Measurements from ENCODE around the gene GSTM2.

Gene GSTM2

DNA sequence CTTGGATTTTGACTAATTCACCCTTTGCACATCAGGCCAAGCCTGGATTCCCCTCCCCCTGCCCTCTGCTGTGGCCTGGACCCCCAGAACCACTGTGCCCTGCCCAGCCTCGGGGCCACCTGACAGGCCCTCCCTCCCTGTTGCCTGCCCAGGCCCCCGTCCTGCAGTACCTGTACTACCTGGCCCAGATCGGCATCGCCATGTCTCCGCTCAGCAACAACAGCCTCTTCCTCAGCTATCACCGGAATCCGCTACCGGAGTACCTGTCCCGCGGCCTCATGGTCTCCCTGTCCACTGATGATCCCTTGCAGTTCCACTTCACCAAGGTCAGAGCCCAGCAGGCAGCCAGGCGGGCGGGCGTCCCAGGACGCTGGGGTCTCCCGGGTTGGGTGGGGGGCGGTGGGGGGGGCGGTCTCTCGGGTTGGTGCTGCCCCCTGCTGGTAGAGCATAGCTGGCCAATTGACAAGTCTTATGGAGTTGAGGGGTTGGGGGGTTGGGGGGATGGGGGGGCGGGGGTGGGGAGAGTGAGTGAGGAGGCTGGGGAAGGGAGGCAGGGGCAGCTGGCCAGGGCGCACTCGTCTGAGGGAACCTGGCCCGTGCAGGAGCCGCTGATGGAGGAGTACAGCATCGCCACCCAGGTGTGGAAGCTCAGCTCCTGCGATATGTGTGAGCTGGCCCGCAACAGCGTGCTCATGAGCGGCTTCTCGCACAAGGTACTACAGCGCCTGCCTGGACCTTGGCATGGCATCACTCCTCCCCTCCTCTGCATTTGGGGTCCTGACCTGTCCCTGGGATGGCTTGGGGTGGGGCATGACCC lies 37.6 kb upstream of the GSTM2 start:
- DNase-seq, result no peak

DNA sequence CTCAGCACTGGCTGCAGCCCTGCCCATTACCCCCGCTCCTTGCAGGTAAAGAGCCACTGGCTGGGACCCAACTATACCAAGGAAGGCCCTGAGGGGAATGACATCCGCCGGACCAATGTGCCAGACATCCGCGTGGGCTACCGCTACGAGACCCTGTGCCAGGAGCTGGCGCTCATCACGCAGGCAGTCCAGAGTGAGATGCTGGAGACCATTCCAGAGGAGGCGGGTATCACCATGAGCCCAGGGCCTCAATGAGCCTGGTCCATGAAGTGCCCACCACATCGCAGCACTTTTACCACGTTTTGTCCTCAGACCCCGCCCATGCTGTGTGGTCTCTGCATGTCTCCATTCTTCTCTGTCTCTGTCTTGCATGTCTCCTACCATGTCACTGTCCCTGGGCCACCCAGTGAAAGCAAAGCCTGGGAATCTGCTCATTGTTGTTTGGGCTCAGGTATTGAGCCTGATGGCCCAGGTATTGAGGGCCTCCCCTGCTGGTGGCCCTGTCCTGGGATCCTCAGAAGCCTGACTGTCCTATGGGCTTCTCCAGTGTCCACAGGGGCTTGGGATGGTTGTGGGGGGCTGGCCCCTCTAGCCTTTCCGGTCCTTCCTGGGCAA lies 36.9 kb upstream of the GSTM2 start:
- no peak for DNase-seq

DNA sequence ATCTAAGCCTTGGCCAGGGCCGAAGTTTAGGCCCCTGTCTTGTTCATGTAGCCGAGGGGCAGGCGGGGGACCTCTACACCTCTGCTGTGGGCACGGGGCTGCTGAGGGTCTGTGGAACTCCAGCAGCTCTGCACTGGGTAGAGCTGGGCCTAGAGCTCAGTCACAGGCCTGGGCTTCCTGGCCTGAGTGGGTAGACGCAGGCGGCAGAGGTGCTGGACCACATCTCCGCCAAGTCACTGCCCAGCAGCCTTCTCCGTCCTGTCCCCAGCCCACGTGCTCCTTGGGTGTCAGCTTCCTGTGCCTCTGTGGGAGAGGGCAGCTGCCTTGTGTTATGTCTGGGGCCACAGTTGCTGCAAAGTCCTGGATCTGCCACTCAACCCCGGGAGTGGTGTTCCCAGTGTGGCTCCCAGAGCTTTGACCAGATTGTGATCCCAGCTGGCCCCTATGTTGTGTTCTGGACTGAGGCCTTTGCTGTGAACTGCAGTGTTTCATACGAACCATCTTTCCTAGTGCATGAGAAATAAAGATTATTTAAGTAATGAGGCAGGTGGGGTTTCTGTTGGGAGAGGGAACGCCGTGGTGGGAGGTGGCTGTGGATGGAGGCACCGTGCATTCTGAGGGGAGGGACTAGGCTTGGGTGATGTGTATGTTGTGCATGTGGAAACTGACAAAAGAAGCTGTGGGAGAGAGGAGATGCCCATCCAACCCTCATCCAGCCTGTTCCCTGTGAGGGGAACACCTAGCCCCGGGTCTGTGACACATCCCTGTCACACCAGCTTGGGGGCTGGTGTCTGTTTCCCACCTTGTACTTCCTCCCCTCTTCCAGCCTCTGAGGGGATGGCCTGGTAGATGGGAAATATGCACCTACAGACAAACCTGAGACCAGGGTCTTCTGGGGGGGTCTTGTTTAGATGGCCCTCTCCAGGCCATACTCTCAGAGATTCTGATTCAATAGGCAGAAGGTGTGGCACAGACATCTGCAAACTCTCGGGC lies 36.0 kb upstream of the GSTM2 start:
- DNase-seq, result no peak

DNA sequence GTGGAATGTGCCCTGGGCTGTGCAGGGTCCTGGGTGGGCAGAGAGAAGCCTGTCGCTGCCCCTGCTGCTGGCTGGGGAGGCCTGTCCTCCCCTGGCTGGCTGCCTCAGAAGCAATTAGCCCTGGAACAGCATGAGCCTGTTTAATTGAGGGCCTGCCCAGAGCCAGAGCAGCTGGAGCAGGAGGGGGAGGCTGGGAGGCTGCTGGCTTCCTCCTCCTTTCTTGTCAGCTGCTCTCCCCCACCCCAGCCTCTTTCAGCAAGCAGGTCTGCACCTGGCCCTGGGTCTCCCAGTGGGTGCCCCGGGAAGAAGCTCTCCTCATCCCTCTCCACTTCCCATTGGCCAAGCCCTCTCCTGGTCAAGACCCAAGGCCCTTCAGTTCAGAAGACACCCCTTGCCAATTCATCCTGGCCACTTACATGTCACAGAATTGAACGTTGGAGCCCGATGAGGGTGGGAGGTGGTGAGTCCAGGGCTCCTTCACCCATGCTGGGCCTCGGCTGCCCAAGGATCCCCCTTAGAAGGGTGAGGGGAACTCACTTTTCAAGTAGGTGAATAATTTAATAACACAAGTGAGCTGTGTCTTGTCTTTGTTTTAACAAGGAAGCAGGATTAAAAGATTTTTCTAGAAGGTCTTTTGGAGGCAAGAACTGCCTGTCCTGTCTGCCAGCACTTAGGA lies 35.0 kb upstream of the GSTM2 start:
- no peak for DNase-seq

DNA sequence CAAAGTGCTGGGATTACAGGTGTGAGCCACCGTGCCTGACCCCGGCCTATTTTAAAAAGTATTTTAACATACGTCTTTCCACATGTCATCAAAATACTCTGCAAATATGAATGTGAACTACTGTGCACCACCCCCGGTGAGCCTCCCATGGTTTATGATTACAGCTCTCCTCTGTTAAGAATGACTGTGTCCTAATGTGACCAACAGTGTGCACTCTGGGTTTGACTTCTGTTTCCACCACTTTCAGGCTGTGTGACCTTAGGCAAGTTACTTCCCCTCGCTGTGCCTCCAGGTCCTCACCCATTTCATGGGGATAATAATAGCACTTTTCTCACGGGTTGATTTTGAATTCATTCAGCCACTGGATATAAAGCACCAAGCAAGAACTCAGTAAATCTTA lies 33.6 kb upstream of the GSTM2 start:
- DNase-seq, result no peak

DNA sequence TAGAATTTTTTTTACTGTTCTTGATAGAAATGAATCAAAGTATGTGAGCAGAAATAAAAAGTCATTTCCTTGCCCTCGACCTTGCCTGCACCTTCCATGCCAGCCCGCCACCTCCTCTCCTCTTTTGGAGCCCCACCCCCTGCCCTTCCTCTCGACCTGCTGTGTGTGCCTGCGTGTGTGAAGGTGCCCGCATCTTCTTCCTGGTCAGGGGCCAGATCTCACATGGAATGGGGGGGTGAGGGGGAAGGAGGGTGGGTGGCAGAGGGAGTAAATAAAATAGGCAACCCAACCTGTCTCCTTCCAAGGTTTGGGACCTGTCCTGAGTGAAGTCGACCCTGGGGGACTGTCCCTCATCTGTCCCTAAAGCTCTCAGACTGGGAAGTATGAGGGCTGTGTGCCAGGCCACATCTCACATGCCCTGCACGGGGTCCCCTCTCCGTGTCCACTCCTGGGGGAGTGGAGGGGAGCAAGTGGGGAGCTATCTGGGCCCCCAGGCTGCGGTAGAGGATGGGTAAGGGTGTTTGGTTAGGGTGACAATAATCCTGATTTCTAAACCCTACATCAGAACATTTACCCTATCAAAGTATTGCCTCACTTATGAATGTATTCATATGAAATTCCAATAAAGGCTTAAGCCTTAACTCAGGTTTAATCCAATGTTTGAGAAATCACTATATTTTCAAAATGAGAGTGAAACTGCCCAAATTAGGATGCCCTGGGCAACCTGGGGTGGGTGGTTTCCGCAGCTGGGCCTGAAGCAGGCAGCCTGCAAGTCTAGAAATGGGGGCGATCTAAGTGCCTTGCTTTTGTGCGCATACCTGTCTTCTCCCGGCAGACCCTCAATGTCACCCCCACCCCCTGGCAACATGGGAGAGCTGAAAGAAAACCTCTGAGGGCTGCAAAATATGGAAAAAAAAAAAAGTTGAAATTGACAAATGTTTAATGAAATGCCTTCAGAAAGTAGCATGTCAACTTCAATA lies 32.8 kb upstream of the GSTM2 start:
- DNase-seq, result no peak

DNA sequence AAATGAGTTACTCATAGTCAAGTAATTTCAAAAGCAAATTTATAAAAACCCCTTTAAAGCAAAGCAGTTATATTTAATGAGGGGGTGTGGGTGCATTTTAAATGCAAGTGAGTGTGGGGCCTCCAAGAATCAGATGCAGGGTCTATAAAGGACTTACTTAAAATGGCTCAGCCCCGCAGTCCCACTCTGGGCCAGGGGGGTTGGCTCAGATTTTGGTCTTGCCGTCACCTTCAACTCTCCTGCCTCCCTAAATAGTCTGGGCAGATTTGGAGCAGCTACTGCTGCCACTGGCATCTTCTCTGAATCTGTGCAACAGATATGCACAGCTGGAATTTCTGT lies 32.0 kb upstream of the GSTM2 start:
- DNase-seq, result no peak

DNA sequence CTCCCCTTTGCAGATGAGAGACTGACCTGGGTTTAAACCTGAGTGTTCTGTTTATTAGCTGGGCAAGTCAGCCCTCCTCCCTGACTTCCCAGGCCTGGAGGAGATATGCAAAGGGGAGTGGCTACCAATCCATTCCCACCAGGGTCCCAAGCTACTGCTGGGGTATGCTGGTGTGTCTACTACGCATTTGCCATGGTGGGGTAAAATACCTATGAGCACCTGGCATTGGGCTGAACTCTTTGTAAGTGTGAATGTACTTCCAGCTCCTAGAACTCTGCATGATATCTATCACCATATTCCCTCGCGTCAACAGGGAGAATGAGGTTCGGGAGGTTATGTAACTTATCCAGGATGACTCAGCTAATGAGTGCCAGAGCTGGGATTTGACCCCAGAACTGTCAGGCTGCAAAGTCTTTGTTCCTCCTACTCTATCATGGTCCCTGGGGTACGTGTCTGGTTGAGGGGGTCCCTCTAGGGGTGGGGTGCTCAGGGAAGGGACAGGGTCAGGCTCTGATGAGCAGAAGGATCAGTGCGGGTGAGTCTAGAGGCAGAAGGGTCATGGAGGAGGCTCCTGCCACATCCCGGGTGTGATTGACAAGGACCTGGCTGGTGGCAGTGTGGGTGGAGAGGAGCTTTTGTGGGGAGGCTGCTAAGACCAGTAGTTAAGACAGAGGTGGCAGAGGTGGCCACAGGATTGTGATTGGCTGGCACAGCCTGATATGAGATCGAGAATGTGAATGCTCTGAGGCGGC lies 31.5 kb upstream of the GSTM2 start:
- no peak for DNase-seq

GRCh38 chr1:109637446-109637845 lies 30.4 kb upstream of the GSTM2 start:
- DNase-seq, result no peak

- DNase-seq, result no peak
Measured at GRCh38 chr1:109639063-109639840, 28.6 kb upstream of the GSTM2 start.

DNA sequence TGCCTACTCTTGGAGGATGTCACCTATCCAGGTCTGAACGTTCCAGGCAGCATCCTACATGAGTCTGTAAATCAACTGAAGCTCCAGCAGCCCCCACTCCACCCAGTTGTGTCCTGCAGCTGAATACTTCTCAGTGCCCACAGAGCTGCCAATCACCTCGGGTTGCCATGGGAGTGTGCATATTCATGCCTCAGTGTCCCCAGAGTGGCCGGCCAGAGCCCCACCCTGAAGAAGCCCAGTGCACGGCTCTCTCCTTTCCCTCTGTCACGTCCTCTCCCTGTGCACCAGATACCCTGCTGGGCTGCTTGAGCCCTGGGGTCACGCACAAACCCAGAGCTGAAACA lies 28.0 kb upstream of the GSTM2 start:
- DNase-seq, result no peak

- no peak for DNase-seq
Measured at GRCh38 chr1:109640285-109640865, 27.5 kb upstream of the GSTM2 start.

DNA sequence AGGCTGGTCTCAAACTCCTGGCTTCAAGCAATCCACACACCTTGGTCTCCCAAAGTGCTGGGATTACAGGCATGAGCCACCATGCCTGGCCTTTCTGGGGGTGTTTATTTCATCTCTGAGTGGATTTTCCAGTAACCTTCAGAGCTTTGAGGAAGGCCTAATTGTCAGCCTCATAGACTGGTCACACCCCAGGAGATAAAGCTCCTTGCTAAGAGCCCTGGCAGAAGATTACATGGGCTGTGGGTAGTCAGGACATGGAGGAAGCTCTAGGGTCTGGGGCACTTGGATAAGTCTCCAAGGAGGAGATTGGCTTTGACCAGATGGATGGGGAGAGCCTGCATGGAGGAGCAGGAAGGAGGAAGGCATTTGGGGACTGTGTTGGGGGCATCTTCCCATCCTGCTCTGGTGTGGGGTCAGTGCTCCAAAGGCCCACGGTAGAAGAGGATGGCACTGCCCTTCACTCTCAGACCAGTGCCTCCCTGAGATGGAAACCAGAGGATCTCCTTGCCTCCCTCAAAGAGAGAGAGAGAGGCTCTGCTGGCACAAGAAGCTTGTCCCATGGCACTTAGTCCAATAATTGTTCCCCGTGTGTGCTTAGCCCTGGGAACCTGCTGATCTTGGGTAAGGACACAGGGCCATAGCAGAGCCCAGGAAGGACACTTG lies 26.6 kb upstream of the GSTM2 start:
- no peak for DNase-seq

- DNase-seq, result no peak
Measured at GRCh38 chr1:109641861-109642260, 26.0 kb upstream of the GSTM2 start.

DNA sequence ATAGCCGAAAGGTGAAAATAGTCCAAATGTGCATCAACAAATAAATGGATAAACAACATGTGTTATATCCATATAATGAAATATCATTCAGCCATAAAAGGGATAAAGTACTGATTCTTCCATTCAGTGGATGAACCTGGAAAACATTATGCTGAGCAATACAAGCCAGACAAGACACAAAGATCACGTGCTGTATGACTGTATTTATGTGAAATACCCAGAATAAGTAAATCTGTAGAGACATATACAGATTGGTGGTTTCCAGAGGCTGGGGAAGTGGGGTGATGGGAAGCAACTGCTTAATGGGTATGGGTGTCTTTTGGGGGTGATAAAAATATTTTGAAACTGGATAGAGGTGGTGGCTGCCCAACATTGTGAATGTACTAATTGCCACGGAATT lies 25.2 kb upstream of the GSTM2 start:
- no peak for DNase-seq

GRCh38 chr1:109643385-109644230 lies 24.2 kb upstream of the GSTM2 start:
- no peak for DNase-seq

GRCh38 chr1:109644670-109645069 lies 23.2 kb upstream of the GSTM2 start:
- no peak for DNase-seq

DNA sequence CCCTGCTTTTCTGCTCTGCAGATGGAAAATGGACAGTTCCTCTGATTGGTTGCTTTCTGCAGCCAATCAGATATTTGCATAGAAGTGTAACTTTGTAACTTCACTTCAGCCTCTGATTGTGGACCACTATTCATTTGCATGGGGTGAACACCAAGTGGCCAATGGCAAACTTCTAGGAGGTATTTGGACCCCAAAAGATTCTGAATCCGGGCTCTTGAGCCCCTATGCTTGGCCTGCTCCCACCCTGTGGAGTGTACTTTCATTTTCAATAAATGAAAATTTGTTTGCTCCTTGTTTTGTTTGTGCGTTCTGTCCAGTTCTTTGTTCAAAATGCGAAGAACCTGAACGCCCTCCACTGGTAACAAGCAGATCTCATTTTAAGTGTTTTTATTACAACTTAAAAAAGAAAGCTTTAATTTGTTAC lies 18.4 kb upstream of the GSTM2 start:
- no peak for DNase-seq
